Loucy (cell line): ENCODE data around the gene EZH2.

Experiments
- EZH2phosphoT487 ChIP-seq: fragments of 200-600 bp; IDR thresholded peaks from 2 replicates; pipeline ENCODE4 v1.6.1; 2018; ENCODE audit warnings: antibody characterized with exemption, mild to moderate bottlenecking, moderate library complexity, borderline replicate concordance
- TF ChIP-seq, protein P1 (sequence below): fragments of 200-600 bp; sonication (generic); conservative IDR thresholded peaks from 2 replicates; pipeline ENCODE4 v1.5.1; 2014; ENCODE audit warnings: mild to moderate bottlenecking, antibody characterized with exemption, low read length

DNA sequence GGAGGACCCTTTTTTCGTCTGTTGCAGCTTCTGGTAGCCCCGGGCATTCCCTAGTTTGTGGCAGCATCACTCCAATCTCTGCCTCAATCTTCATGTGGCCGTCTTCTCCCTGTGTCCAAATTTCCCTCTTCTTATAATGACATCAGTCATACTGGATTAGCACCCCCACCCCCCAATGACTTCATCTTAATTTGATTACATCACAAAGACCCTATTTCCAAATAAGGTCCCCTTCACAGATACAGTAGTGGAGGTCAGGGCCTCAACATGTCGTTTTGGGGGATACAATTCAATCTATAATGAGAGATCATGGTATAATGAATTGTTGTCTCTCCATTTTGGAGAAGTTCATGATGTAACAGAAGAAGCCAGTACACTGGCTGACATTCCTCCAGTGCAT, 28.1 kb upstream of the EZH2 start:
- TF ChIP-seq, protein P1, sequence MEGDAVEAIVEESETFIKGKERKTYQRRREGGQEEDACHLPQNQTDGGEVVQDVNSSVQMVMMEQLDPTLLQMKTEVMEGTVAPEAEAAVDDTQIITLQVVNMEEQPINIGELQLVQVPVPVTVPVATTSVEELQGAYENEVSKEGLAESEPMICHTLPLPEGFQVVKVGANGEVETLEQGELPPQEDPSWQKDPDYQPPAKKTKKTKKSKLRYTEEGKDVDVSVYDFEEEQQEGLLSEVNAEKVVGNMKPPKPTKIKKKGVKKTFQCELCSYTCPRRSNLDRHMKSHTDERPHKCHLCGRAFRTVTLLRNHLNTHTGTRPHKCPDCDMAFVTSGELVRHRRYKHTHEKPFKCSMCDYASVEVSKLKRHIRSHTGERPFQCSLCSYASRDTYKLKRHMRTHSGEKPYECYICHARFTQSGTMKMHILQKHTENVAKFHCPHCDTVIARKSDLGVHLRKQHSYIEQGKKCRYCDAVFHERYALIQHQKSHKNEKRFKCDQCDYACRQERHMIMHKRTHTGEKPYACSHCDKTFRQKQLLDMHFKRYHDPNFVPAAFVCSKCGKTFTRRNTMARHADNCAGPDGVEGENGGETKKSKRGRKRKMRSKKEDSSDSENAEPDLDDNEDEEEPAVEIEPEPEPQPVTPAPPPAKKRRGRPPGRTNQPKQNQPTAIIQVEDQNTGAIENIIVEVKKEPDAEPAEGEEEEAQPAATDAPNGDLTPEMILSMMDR = no peak
- no peak for TF ChIP-seq EZH2phosphoT487
